Measurements from ENCODE around the gene ME2.
"Not testable (repeated sequence)": the region's sequence is repeated elsewhere in the genome, so short reads cannot be mapped to it uniquely, and the experiment has no call there.

ME2 gene

GRCh38 chr18:50967714-50968661 lies 89.1 kb downstream of the ME2 start, which contains the start of gene ELAC1:
TSS of gene ELAC1 (plus strand) at chr18:50968040. CDS start at chr18:50974405, 6,365 bp downstream.
- Histone ChIP-seq H3K4me3 (peak within 1 kb of the TSS; percentile 91), H3K4me2 (peak within 1 kb of the TSS; percentile 79), H3K9ac (peak within 1 kb of the TSS; percentile 99), H3K27ac (peak within 1 kb of the TSS; percentile 99), H3K27me3 (no peaks in the 10 kb centered on the region), H3K36me3 (no peaks in the 10 kb centered on the region), H3K9me3 (peaks cover 7% of the 10 kb centered on the region), H3K4me1 (peaks cover 15% of the 10 kb centered on the region), H4K20me1 (no peaks in the 10 kb centered on the region)
- TF ChIP-seq Cebpa-rat (IDR thresholded peaks at IDR 0.05) = no peak

GRCh38 chr18:50969448-50969847 lies 90.5 kb downstream of the ME2 start:
- TF ChIP-seq Cebpa-rat (IDR thresholded peaks at IDR 0.05) = no peak
- peaks cover 3% of the 10 kb centered on the region for H3K36me3 ChIP-seq
- no peaks in the 10 kb centered on the region for H4K20me1 ChIP-seq
- H3K9me3 ChIP-seq = no peaks in the 10 kb centered on the region
- H3K27me3 ChIP-seq = no peaks in the 10 kb centered on the region
- 0 out of 2 replicates have a peak overlapping the region, but pooled peaks have one; percentile 91 for H3K4me3 ChIP-seq
- no peak overlapping the region for H3K9ac ChIP-seq
- no peak overlapping the region for H3K27ac ChIP-seq
- H3K4me1 ChIP-seq = peaks cover 15% of the 10 kb centered on the region
- peak overlapping the region; percentile 79 for H3K4me2 ChIP-seq

- H3K27ac ChIP-seq = no peak overlapping the region
- H4K20me1 ChIP-seq = no peaks in the 10 kb centered on the region
- H3K4me2 ChIP-seq = no peak overlapping the region
- H3K9me3 ChIP-seq = no peaks in the 10 kb centered on the region
- peaks cover 9% of the 10 kb centered on the region for H3K36me3 ChIP-seq
- H3K27me3 ChIP-seq = no peaks in the 10 kb centered on the region
- H3K4me1 ChIP-seq = peaks cover 15% of the 10 kb centered on the region
- TF ChIP-seq Cebpa-rat (IDR thresholded peaks at IDR 0.05) = no peak
- no peak overlapping the region for H3K9ac ChIP-seq
- no peak overlapping the region for H3K4me3 ChIP-seq
Measured at GRCh38 chr18:50970006-50970405, 91.1 kb downstream of the ME2 start.

GRCh38 chr18:50972404-50972803 lies 93.5 kb downstream of the ME2 start:
- H3K9me3 ChIP-seq = peaks cover 21% of the 10 kb centered on the region
- not testable (repeated sequence) for H4K20me1 ChIP-seq, H3K4me3 ChIP-seq, H3K9ac ChIP-seq, H3K27me3 ChIP-seq, H3K27ac ChIP-seq, H3K4me2 ChIP-seq
- peaks cover 33% of the 10 kb centered on the region for H3K36me3 ChIP-seq
- peaks cover 12% of the 10 kb centered on the region for H3K4me1 ChIP-seq

- Histone ChIP-seq H3K27ac (no peak overlapping the region), H3K9ac (no peak overlapping the region), H3K4me3 (no peak overlapping the region), H3K36me3 (peaks cover 44% of the 10 kb centered on the region), H4K20me1 (no peaks in the 10 kb centered on the region), H3K9me3 (peaks cover 32% of the 10 kb centered on the region), H3K4me1 (peaks cover 10% of the 10 kb centered on the region), H3K27me3 (no peaks in the 10 kb centered on the region), H3K4me2 (no peak overlapping the region)
- TF ChIP-seq Cebpa-rat (IDR thresholded peaks at IDR 0.05) = no peak
Measured at GRCh38 chr18:50973367-50974126, 94.6 kb downstream of the ME2 start.

- TF ChIP-seq Cebpa-rat (IDR thresholded peaks at IDR 0.05) = no peak
- Histone ChIP-seq H3K27me3 (no peaks in the 10 kb centered on the region), H3K4me2 (no peak overlapping the region), H3K4me3 (peak overlapping the region; percentile 33; the same call in 1 of the 2 replicates), H3K9me3 (peaks cover 44% of the 10 kb centered on the region), H3K9ac (no peak overlapping the region), H3K36me3 (peaks cover 77% of the 10 kb centered on the region), H3K27ac (no peak overlapping the region), H4K20me1 (no peaks in the 10 kb centered on the region), H3K4me1 (no peaks in the 10 kb centered on the region)
Measured at GRCh38 chr18:50977037-50977760, 98.3 kb downstream of the ME2 start.

GRCh38 chr18:50981381-50981780 lies 102.5 kb downstream of the ME2 start:
- no peak for TF ChIP-seq Cebpa-rat (IDR thresholded peaks at IDR 0.05)
- Histone ChIP-seq H4K20me1 (no peaks in the 10 kb centered on the region), H3K36me3 (peaks cover 87% of the 10 kb centered on the region), H3K9ac (no peak overlapping the region), H3K4me1 (no peaks in the 10 kb centered on the region), H3K4me2 (no peak overlapping the region), H3K9me3 (peaks cover 33% of the 10 kb centered on the region), H3K27me3 (no peaks in the 10 kb centered on the region), H3K27ac (no peak overlapping the region), H3K4me3 (no peak overlapping the region)

GRCh38 chr18:50982086-50982801 lies 103.3 kb downstream of the ME2 start:
- Histone ChIP-seq H3K9ac (no peak overlapping the region), H3K4me1 (no peaks in the 10 kb centered on the region), H3K36me3 (peaks cover 85% of the 10 kb centered on the region), H3K27ac (no peak overlapping the region), H3K27me3 (no peaks in the 10 kb centered on the region), H3K4me3 (no peak overlapping the region), H4K20me1 (no peaks in the 10 kb centered on the region), H3K9me3 (peaks cover 24% of the 10 kb centered on the region), H3K4me2 (no peak overlapping the region)
- no peak for TF ChIP-seq Cebpa-rat (IDR thresholded peaks at IDR 0.05)

- H3K27me3 ChIP-seq = no peaks in the 10 kb centered on the region
- no peak for TF ChIP-seq Cebpa-rat (IDR thresholded peaks at IDR 0.05)
- H3K27ac ChIP-seq = no peak overlapping the region
- no peak overlapping the region for H3K4me2 ChIP-seq
- peaks cover 19% of the 10 kb centered on the region for H3K9me3 ChIP-seq
- peaks cover 80% of the 10 kb centered on the region for H3K36me3 ChIP-seq
- no peak overlapping the region for H3K9ac ChIP-seq
- H3K4me1 ChIP-seq = no peaks in the 10 kb centered on the region
- H4K20me1 ChIP-seq = no peaks in the 10 kb centered on the region
- H3K4me3 ChIP-seq = no peak overlapping the region
Measured at GRCh38 chr18:50982802-50983179, 103.9 kb downstream of the ME2 start.

All from BLaER1 (cell line).